Naive thymus-derived CD4-positive, alpha-beta T cell (primary cell): ENCODE data around the gene OTULIN. TPM values are rescaled to one million over a fixed set of nuclear protein-coding genes. Genes with fewer than 3 reads are reported as not detected.

Experiments used
- ATAC-seq: fragments of 150-1000 bp; cut with Tn5 transposase; 2 replicates; pipeline ENCODE4 v1.10.0; 2021; ENCODE audit warnings: mild to moderate bottlenecking, moderate library complexity
- CTCF ChIA-PET: fragments of 350-600 bp; sonication (Branson Sonifier 250); formaldehyde crosslinking; loops from one replicate; lab custom pipeline; 2021; ENCODE audit warnings: antibody characterized with exemption; lab: Charles Lee
- POLR2A ChIA-PET: fragments of 350-600 bp; sonication (Branson Sonifier 250); formaldehyde crosslinking; loops from one replicate; lab custom pipeline; 2021; ENCODE audit warnings: antibody characterized with exemption, inconsistent platforms; lab: Charles Lee
- DNase-seq, 9 donors: peaks; one replicate each; pipeline versions ENCODE4 v3.0.0 to v3.0.0-alpha.2; 2020 to 2022; ENCODE audit warnings: mixed read lengths in 1 of 9
- H3K27ac ChIP-seq: one replicate; pipeline ENCODE4 v1.7.0; 2013; ENCODE audit warnings: mild to moderate bottlenecking, low read depth, low read length, moderate library complexity
- H3K27me3 ChIP-seq, 2 donors: one replicate each; pipeline ENCODE4 v1.7.0; 2013; ENCODE audit warnings: low read length in 2 of 2, mild to moderate bottlenecking in 2 of 2, moderate library complexity in 2 of 2; ENCODE audit not compliant: control insufficient read depth in 2 of 2, insufficient read depth in 2 of 2
- H3K36me3 ChIP-seq, 3 experiments: 1 replicate in 2 of 3; 2 replicates in 1 of 3; pipeline ENCODE4 v1.7.0; 2013; ENCODE audit warnings: low read length in 3 of 3, mild to moderate bottlenecking in 3 of 3, moderate library complexity in 1 of 3; ENCODE audit not compliant: insufficient read depth in 3 of 3, control insufficient read depth in 2 of 3
- H3K4me1 ChIP-seq, 2 donors: one replicate each; pipeline ENCODE4 v1.7.0; 2013; ENCODE audit warnings: low read length in 2 of 2, mild to moderate bottlenecking in 2 of 2, moderate library complexity in 1 of 2; ENCODE audit not compliant: control insufficient read depth in 2 of 2, insufficient read depth in 2 of 2
- H3K4me3 ChIP-seq: 2 replicates; pipeline ENCODE4 v1.7.0; 2013; ENCODE audit warnings: mild to moderate bottlenecking, low read length
- H3K9me3 ChIP-seq, 3 experiments: 1 replicate in 2 of 3; 2 replicates in 1 of 3; pipeline ENCODE4 v1.7.0; 2013; ENCODE audit warnings: low read length in 3 of 3; ENCODE audit not compliant: control insufficient read depth in 2 of 3
- H3K27ac Mint-ChIP-seq, 9 donors: one replicate each; pipeline ENCODE4 v1.8.0; 2020 to 2022; ENCODE audit warnings: mixed read lengths in 9 of 9, mild to moderate bottlenecking in 8 of 9, moderate library complexity in 5 of 9, inconsistent platforms in 2 of 9
- H3K27me3 Mint-ChIP-seq, 5 donors: one replicate each; pipeline ENCODE4 v1.8.0; 2021 to 2022; ENCODE audit warnings: mixed read lengths in 5 of 5, mild to moderate bottlenecking in 1 of 5
- H3K36me3 Mint-ChIP-seq, 5 donors: one replicate each; pipeline ENCODE4 v1.8.0; 2020 to 2022; ENCODE audit warnings: mixed read lengths in 5 of 5, mild to moderate bottlenecking in 3 of 5, inconsistent platforms in 1 of 5
- H3K4me1 Mint-ChIP-seq, 7 donors: one replicate each; pipeline ENCODE4 v1.8.0; 2020 to 2022; ENCODE audit warnings: mixed read lengths in 7 of 7, mild to moderate bottlenecking in 3 of 7, inconsistent platforms in 1 of 7
- H3K4me3 Mint-ChIP-seq, 10 donors: one replicate each; pipeline ENCODE4 v1.8.0; 2020 to 2022; ENCODE audit warnings: mild to moderate bottlenecking in 10 of 10, mixed read lengths in 10 of 10, moderate library complexity in 6 of 10, inconsistent platforms in 2 of 10
- H3K9me3 Mint-ChIP-seq, 11 donors: one replicate each; pipeline ENCODE4 v1.8.0; 2020 to 2022; ENCODE audit warnings: mixed read lengths in 11 of 11, mild to moderate bottlenecking in 4 of 11, inconsistent platforms in 1 of 11, moderate library complexity in 1 of 11
- intact Hi-C, 2 donors: fragments of 100-400 bp; cut with micrococcal nuclease; formaldehyde crosslinking; loops; one replicate each; pipeline ENCODE4 v1.15.1; 2023
- polyA plus RNA-seq, 2 donors: library from polyadenylated mRNA; unstranded; fragments of 300-500 nt; fragmentation: Illumina TruSeq; gene quantifications; one replicate each; pipeline ENCODE4 v1.2.3, GENCODE V29; 2021
- total RNA-seq, 6 experiments: library from RNA in 5 of 6; stranded (reverse) in 5 of 6; gene quantifications; 1 replicate in 5 of 6; 2 replicates in 1 of 6; pipeline ENCODE4 v1.2.3 and lab custom pipeline; 2021 to 2026

The OTULIN gene
- total RNA-seq, result 10 to 100 TPM; 48.3 to 66.9 (median 58.2) TPM
- 10 to 100 TPM; 12.1 to 13.6 TPM for polyA plus RNA-seq
- total RNA-seq (lab: John Stamatoyannopoulos, UW), result 82.4 reads per million, percentile 81 among the genes with 10 or more reads in this experiment

- no peaks in the 10 kb centered on the region for H3K9me3 ChIP-seq
- H3K27me3 ChIP-seq, result no peaks in the 10 kb centered on the region
- ATAC-seq, result peak; percentile 85
- peaks cover 30 to 73% (median 67%) of the 10 kb centered on the region in 7 donors for H3K4me1 Mint-ChIP-seq
- peaks cover 25 to 38% of the 10 kb centered on the region in 2 donors for H3K4me1 ChIP-seq
- peaks cover 0 to 3% (median 0%) of the 10 kb centered on the region in 11 donors for H3K9me3 Mint-ChIP-seq
- H3K4me3 ChIP-seq, result peak within 1 kb of the TSS; percentile 86
- peak; percentile 73 to 92 (median 75) for DNase-seq
- intact Hi-C loops, result loop anchor here (1.0 to 10.0 kb wide), 18 partner anchors 20 to 1950 kb away; partner anchors contain the start of genes ANKH (in 2 of the 2), TRIO (in 2 of the 2), OTULINL (in 1 of the 2) and RETREG1 (in 1 of the 2)
- peaks cover 0 to 32% (median 0%) of the 10 kb centered on the region in 5 donors for H3K36me3 Mint-ChIP-seq
- peak within 1 kb of the TSS; percentile 79 for H3K27ac ChIP-seq
- POLR2A ChIA-PET, result interaction anchor here (0.6 to 1.6 kb wide), 3 partner anchors 14 to 206 kb away, joined by 3 to 5 read pairs (median 3); partner anchors contain the start of gene ANKH
- peak within 1 kb of the TSS; percentile 87 to 97 (median 96) for H3K4me3 Mint-ChIP-seq
- H3K36me3 ChIP-seq, result no peaks in the 10 kb centered on the region
- H3K27ac Mint-ChIP-seq, result peak within 1 kb of the TSS; percentile 89 to 98 (median 96)
- CTCF ChIA-PET, result no interaction called here
- no peaks in the 10 kb centered on the region for H3K27me3 Mint-ChIP-seq
Measured at GRCh38 chr5:14664270-14665100, at the start of gene OTULIN. Gene OTULIN, plus strand, starts transcription at chr5:14664718. Its CDS starts 108 bp downstream, at chr5:14664826.

GRCh38 chr5:14615365-14615764 lies 49.2 kb upstream of the OTULIN start:
- H3K27ac ChIP-seq, result no peak overlapping the region
- H3K4me1 ChIP-seq, result no peaks in the 10 kb centered on the region
- Mint-ChIP-seq H3K9me3 (peaks cover 0 to 8% (median 2%) of the 10 kb centered on the region in 11 donors), H3K4me1 (peaks cover 0 to 4% (median 0%) of the 10 kb centered on the region in 7 donors), H3K36me3 (peaks cover 16 to 59% (median 55%) of the 10 kb centered on the region in 5 donors), H3K27ac (no peak overlapping the region), H3K4me3 (no peak overlapping the region), H3K27me3 (no peaks in the 10 kb centered on the region)
- CTCF ChIA-PET, result interaction anchor here (0.6 to 1.1 kb wide), 2 partner anchors 33 to 226 kb away, joined by 3 read pairs; no protein-coding TSS in a partner anchor
- POLR2A ChIA-PET, result no interaction called here
- no peak overlapping the region for H3K4me3 ChIP-seq
- H3K27me3 ChIP-seq, result no peaks in the 10 kb centered on the region
- no peak for ATAC-seq
- no peak for DNase-seq
- no peaks in the 10 kb centered on the region for H3K9me3 ChIP-seq
- peaks cover 0 to 27% (median under 1%) of the 10 kb centered on the region in 3 experiments for H3K36me3 ChIP-seq
- intact Hi-C loops, result no loop called here

- Mint-ChIP-seq H3K4me1 (peaks cover 0 to 4% (median 0%) of the 10 kb centered on the region in 7 donors), H3K9me3 (peaks cover 5 to 26% (median 12%) of the 10 kb centered on the region in 11 donors), H3K27me3 (no peaks in the 10 kb centered on the region), H3K4me3 (no peak overlapping the region), H3K36me3 (peaks cover 15 to 62% (median 57%) of the 10 kb centered on the region in 5 donors), H3K27ac (no peak overlapping the region)
- Histone ChIP-seq H3K9me3 (peaks cover 0 to 14% (median 0%) of the 10 kb centered on the region in 3 experiments), H3K36me3 (peaks cover 0 to 20% (median 0%) of the 10 kb centered on the region in 3 experiments), H3K4me3 (no peak overlapping the region), H3K27me3 (no peaks in the 10 kb centered on the region), H3K4me1 (no peaks in the 10 kb centered on the region), H3K27ac (no peak overlapping the region)
- POLR2A ChIA-PET, result no interaction called here
- intact Hi-C loops, result no loop called here
- DNase-seq, result no peak
- no peak for ATAC-seq
- CTCF ChIA-PET, result no interaction called here
Measured at GRCh38 chr5:14617441-14617840, 47.1 kb upstream of the OTULIN start.

GRCh38 chr5:14627270-14627669 lies 37.2 kb upstream of the OTULIN start:
- Mint-ChIP-seq H3K27ac (no peak overlapping the region), H3K27me3 (no peaks in the 10 kb centered on the region), H3K4me3 (no peak overlapping the region), H3K36me3 (peaks cover 0 to 5% (median 2%) of the 10 kb centered on the region in 5 donors), H3K9me3 (peaks cover 0 to 9% (median 2%) of the 10 kb centered on the region in 11 donors), H3K4me1 (peaks cover 0 to 2% (median 0%) of the 10 kb centered on the region in 7 donors)
- Histone ChIP-seq H3K27me3 (no peaks in the 10 kb centered on the region), H3K4me3 (no peak overlapping the region), H3K36me3 (no peaks in the 10 kb centered on the region), H3K9me3 (peaks cover 0 to 3% (median 0%) of the 10 kb centered on the region in 3 experiments), H3K4me1 (no peaks in the 10 kb centered on the region), H3K27ac (no peak overlapping the region)
- ATAC-seq, result no peak
- DNase-seq, result no peak
- intact Hi-C loops, result loop anchor here in 1 of 2 donors (5.0 kb wide), 1 partner anchor 45 kb away; the partner anchor contains the start of gene OTULINL
- POLR2A ChIA-PET, result no interaction called here
- CTCF ChIA-PET, result no interaction called here

GRCh38 chr5:14628346-14628745 lies 36.2 kb upstream of the OTULIN start:
- H3K27me3 Mint-ChIP-seq, result peaks cover 0 to 4% (median 0%) of the 10 kb centered on the region in 5 donors
- no peaks in the 10 kb centered on the region for H3K27me3 ChIP-seq
- peaks cover 0 to 2% (median 0%) of the 10 kb centered on the region in 7 donors for H3K4me1 Mint-ChIP-seq
- ChIA-PET POLR2A (interaction anchor here (0.8 kb wide), 1 partner anchor 42 kb away, joined by 3 read pairs; no protein-coding TSS in a partner anchor), CTCF (interaction anchor here (0.5 to 1.4 kb wide), 3 partner anchors 9 to 124 kb away, joined by 3 to 4 read pairs (median 3); no protein-coding TSS in a partner anchor)
- no peak overlapping the region for H3K4me3 Mint-ChIP-seq
- no peaks in the 10 kb centered on the region for H3K36me3 ChIP-seq
- no peaks in the 10 kb centered on the region for H3K9me3 ChIP-seq
- peaks cover 0 to 5% (median 0%) of the 10 kb centered on the region in 5 donors for H3K36me3 Mint-ChIP-seq
- H3K9me3 Mint-ChIP-seq, result peaks cover 0 to 8% (median 2%) of the 10 kb centered on the region in 11 donors
- H3K27ac Mint-ChIP-seq, result no peak overlapping the region
- intact Hi-C loops, result loop anchor here in 1 of 2 donors (2.0 to 5.0 kb wide), 2 partner anchors 34 to 46 kb away; partner anchors contain the start of gene OTULINL
- ATAC-seq, result peak; percentile 61
- no peaks in the 10 kb centered on the region for H3K4me1 ChIP-seq
- peak in 8 of 9 donors; percentile 18 to 55 (median 38) for DNase-seq
- no peak overlapping the region for H3K4me3 ChIP-seq
- H3K27ac ChIP-seq, result no peak overlapping the region

- no peak for ATAC-seq
- Histone ChIP-seq H3K9me3 (no peaks in the 10 kb centered on the region), H3K4me3 (no peak overlapping the region), H3K27me3 (no peaks in the 10 kb centered on the region), H3K36me3 (no peaks in the 10 kb centered on the region), H3K27ac (no peak overlapping the region), H3K4me1 (no peaks in the 10 kb centered on the region)
- H3K9me3 Mint-ChIP-seq, result peaks cover 0 to 8% (median 2%) of the 10 kb centered on the region in 11 donors
- H3K27ac Mint-ChIP-seq, result no peak overlapping the region
- intact Hi-C loops, result no loop called here
- ChIA-PET CTCF (no interaction called here), POLR2A (no interaction called here)
- peaks cover 0 to 1% (median 0%) of the 10 kb centered on the region in 7 donors for H3K4me1 Mint-ChIP-seq
- H3K27me3 Mint-ChIP-seq, result peaks cover 0 to 4% (median 0%) of the 10 kb centered on the region in 5 donors
- peaks cover 0 to 5% (median 0%) of the 10 kb centered on the region in 5 donors for H3K36me3 Mint-ChIP-seq
- DNase-seq, result no peak
- no peak overlapping the region for H3K4me3 Mint-ChIP-seq
Measured at GRCh38 chr5:14630671-14631070, 33.8 kb upstream of the OTULIN start.
